Astrocyte (in vitro differentiated cells and primary cell): Measurements from ENCODE around the gene CDC34. TPM values are rescaled to one million over a fixed set of nuclear protein-coding genes. Genes with fewer than 3 reads are reported as not detected.

Experiments used
- DNase-seq: peaks from one replicate; pipeline ENCODE4 v3.0.0-alpha.2; 2010; ENCODE audit warnings: low read depth
- FAIRE-seq: peaks from 2 replicates; lab custom pipeline; 2011; peaks lifted over from hg19 to GRCh38; lab: Jason Lieb, UNC
- H2AFZ ChIP-seq: 2 replicates; pipeline ENCODE4 v1.6.0; 2012; ENCODE audit warnings: low read depth, low read length, inconsistent platforms
- H3K27ac ChIP-seq: 2 replicates; pipeline ENCODE4 v1.5.1; 2011; ENCODE audit warnings: low read depth, low read length, inconsistent platforms
- H3K27me3 ChIP-seq: 2 replicates; pipeline ENCODE4 v1.6.0; 2011; ENCODE audit warnings: low read length, inconsistent platforms; ENCODE audit not compliant: insufficient read depth
- H3K36me3 ChIP-seq: 2 replicates; pipeline ENCODE4 v1.5.1; 2011; ENCODE audit warnings: low read length, inconsistent platforms; ENCODE audit not compliant: insufficient read depth
- H3K4me1 ChIP-seq: 2 replicates; pipeline ENCODE4 v1.5.1; 2011; ENCODE audit warnings: low read length, inconsistent platforms; ENCODE audit not compliant: insufficient read depth
- H3K4me2 ChIP-seq: 2 replicates; pipeline ENCODE4 v1.6.0; 2012; ENCODE audit warnings: low read length, inconsistent platforms
- H3K4me3 ChIP-seq: 2 replicates; pipeline ENCODE4 v1.5.1; 2011; ENCODE audit warnings: low read depth, mild to moderate bottlenecking, low read length, inconsistent platforms; ENCODE audit not compliant: insufficient read depth
- H3K79me2 ChIP-seq: 2 replicates; pipeline ENCODE4 v1.6.0; 2012; ENCODE audit warnings: mild to moderate bottlenecking, low read length, inconsistent platforms; ENCODE audit not compliant: insufficient read depth
- H3K9ac ChIP-seq: 2 replicates; pipeline ENCODE4 v1.6.0; 2012; ENCODE audit warnings: mild to moderate bottlenecking, low read length, inconsistent platforms
- H3K9me3 ChIP-seq: 2 replicates; pipeline ENCODE4 v1.5.1; 2012; ENCODE audit warnings: low read depth, mild to moderate bottlenecking, low read length, inconsistent platforms; ENCODE audit not compliant: insufficient read depth
- H4K20me1 ChIP-seq: 2 replicates; pipeline ENCODE4 v1.6.0; 2012; ENCODE audit warnings: low read length, inconsistent platforms; ENCODE audit not compliant: insufficient read depth
- H3K27ac Mint-ChIP-seq: one replicate; pipeline ENCODE4 v1.8.0; 2021; ENCODE audit warnings: mild to moderate bottlenecking, mixed read lengths; ENCODE audit not compliant: unreplicated experiment
- H3K27me3 Mint-ChIP-seq: one replicate; pipeline ENCODE4 v1.8.0; 2021; ENCODE audit warnings: low read depth, mixed read lengths; ENCODE audit not compliant: unreplicated experiment
- H3K36me3 Mint-ChIP-seq: one replicate; pipeline ENCODE4 v1.8.0; 2021; ENCODE audit warnings: low read depth, mixed read lengths; ENCODE audit not compliant: unreplicated experiment
- H3K4me1 Mint-ChIP-seq: one replicate; pipeline ENCODE4 v1.8.0; 2021; ENCODE audit warnings: low read depth, mixed read lengths; ENCODE audit not compliant: unreplicated experiment
- H3K4me3 Mint-ChIP-seq: one replicate; pipeline ENCODE4 v1.8.0; 2021; ENCODE audit warnings: mild to moderate bottlenecking, moderate library complexity, mixed read lengths; ENCODE audit not compliant: unreplicated experiment
- H3K9me3 Mint-ChIP-seq: one replicate; pipeline ENCODE4 v1.8.0; 2021; ENCODE audit warnings: mild to moderate bottlenecking, mixed read lengths; ENCODE audit not compliant: unreplicated experiment
- EZH2 ChIP-seq: IDR thresholded peaks from 2 replicates; pipeline ENCODE4 v1.6.1; 2012; ENCODE audit warnings: mild to moderate bottlenecking, low read length, inconsistent platforms; ENCODE audit not compliant: insufficient read depth
- total RNA-seq: library from RNA; stranded (reverse); gene quantifications from 2 replicates; pipeline ENCODE4 v1.2.1, GENCODE V29; 2021
- TF ChIP-seq, protein P1 (sequence below): IDR thresholded peaks from 2 replicates; pipeline ENCODE4 v1.5.1; 2011; ENCODE audit warnings: low read depth, mild to moderate bottlenecking, inconsistent platforms, low read length, moderate library complexity; ENCODE audit not compliant: insufficient read depth

Gene CDC34
- total RNA-seq, 1 donor from 2014 or later, result 190 TPM

DNA sequence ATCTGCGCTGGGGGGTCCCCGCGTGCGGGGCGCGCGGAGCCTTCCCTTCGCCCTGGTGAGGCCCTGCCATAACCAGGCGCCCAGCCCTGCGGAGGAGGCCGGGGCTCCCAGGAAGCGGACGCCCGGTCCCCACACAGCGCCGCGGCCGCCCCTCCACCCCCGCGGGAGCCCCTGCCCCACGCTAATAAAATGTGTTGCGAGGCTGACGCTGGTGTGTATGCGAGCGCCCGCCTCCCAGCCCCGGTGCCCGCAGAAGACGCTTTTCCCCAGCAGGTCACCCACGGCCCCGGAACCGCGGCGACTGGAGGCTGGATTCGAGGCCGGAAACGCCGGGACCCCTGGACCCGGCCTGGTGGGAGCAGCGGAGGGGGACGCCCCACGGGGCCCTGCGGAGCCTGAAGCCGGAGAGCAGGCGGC lies 12.1 kb upstream of the CDC34 start:
- TF ChIP-seq, protein P1, sequence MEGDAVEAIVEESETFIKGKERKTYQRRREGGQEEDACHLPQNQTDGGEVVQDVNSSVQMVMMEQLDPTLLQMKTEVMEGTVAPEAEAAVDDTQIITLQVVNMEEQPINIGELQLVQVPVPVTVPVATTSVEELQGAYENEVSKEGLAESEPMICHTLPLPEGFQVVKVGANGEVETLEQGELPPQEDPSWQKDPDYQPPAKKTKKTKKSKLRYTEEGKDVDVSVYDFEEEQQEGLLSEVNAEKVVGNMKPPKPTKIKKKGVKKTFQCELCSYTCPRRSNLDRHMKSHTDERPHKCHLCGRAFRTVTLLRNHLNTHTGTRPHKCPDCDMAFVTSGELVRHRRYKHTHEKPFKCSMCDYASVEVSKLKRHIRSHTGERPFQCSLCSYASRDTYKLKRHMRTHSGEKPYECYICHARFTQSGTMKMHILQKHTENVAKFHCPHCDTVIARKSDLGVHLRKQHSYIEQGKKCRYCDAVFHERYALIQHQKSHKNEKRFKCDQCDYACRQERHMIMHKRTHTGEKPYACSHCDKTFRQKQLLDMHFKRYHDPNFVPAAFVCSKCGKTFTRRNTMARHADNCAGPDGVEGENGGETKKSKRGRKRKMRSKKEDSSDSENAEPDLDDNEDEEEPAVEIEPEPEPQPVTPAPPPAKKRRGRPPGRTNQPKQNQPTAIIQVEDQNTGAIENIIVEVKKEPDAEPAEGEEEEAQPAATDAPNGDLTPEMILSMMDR, result no peak
- TF ChIP-seq EZH2, result no peak
- Histone ChIP-seq H3K27me3 (no peaks in the 10 kb centered on the region), H3K79me2 (no peaks in the 10 kb centered on the region), H3K9me3 (no peaks in the 10 kb centered on the region), H3K4me3 (no peak overlapping the region), H2AFZ (no peak overlapping the region), H4K20me1 (peaks cover 10% of the 10 kb centered on the region), H3K27ac (no peak overlapping the region), H3K9ac (no peak overlapping the region), H3K4me2 (no peak overlapping the region), H3K4me1 (no peaks in the 10 kb centered on the region), H3K36me3 (no peaks in the 10 kb centered on the region)
- Mint-ChIP-seq H3K36me3 (peaks cover 6% of the 10 kb centered on the region), H3K4me3 (no peak overlapping the region), H3K4me1 (peaks cover 6% of the 10 kb centered on the region), H3K9me3 (no peaks in the 10 kb centered on the region), H3K27me3 (no peaks in the 10 kb centered on the region), H3K27ac (no peak overlapping the region)
- DNase-seq (no peak), FAIRE-seq (no peak)

DNA sequence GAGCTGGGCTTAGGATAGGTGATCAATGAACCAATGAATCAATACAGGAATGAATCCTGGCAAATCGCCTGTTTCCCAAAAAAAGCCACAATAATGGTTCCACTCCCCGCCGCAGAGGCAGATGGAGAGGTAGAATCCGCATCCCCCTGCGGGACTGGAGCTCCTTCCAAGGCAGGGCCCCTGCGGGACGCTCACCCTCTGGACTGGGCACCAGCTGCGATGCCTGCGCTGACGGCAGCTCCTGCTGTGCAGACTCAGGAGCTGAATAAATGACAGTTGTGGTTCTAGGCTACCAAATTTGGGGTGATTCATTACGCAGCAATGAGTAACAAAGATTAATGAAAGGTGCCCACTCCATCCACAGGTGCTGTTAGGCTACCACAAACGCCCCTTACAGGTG lies 8.8 kb upstream of the CDC34 start:
- no peaks in the 10 kb centered on the region for H3K4me1 Mint-ChIP-seq
- H3K9me3 Mint-ChIP-seq, result no peaks in the 10 kb centered on the region
- no peaks in the 10 kb centered on the region for H3K36me3 ChIP-seq
- no peak overlapping the region for H3K27ac Mint-ChIP-seq
- DNase-seq (no peak), FAIRE-seq (no peak)
- peaks cover 6% of the 10 kb centered on the region for H3K36me3 Mint-ChIP-seq
- H3K4me2 ChIP-seq, result no peak overlapping the region
- H3K4me3 Mint-ChIP-seq, result no peak overlapping the region
- H4K20me1 ChIP-seq, result no peaks in the 10 kb centered on the region
- no peaks in the 10 kb centered on the region for H3K9me3 ChIP-seq
- no peak overlapping the region for H3K9ac ChIP-seq
- H3K4me3 ChIP-seq, result no peak overlapping the region
- H3K27me3 ChIP-seq, result no peaks in the 10 kb centered on the region
- no peak overlapping the region for H3K27ac ChIP-seq
- H2AFZ ChIP-seq, result no peak overlapping the region
- no peaks in the 10 kb centered on the region for H3K4me1 ChIP-seq
- no peaks in the 10 kb centered on the region for H3K79me2 ChIP-seq
- H3K27me3 Mint-ChIP-seq, result peaks cover 3% of the 10 kb centered on the region
- TF ChIP-seq, protein P1, result no peak
- no peak for TF ChIP-seq EZH2

DNA sequence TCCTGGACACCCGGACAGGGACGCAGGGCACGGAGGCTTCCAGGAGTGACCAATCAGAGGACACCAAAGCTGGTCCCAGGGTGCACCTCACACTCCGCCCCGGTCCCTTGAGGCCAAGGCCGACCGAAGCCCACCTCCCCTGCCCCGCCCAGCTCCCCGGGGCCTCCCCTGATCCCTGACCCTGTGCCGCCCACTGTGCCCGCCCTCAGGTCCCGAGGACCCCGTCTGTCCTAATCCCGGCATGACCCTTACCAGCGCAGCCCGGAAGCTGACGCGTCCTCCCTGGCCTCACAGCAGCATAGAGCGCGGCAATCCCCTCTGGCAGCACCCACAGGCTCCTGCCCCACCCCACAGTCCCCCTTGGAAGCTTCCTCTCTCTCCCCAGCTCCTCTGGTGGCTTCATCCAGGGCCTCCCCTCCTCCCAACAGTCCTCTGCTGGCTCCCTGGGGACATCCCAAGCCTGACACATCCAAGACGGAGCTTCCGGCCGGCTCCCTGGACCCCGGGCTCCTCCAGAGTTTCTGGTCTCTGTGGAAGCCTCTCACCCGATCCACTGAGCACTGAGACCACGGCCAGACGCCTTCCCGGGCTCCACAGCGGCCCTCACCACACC lies 7.4 kb upstream of the CDC34 start:
- no peaks in the 10 kb centered on the region for H3K4me1 ChIP-seq
- H3K36me3 ChIP-seq, result no peaks in the 10 kb centered on the region
- no peak overlapping the region for H3K4me3 Mint-ChIP-seq
- TF ChIP-seq EZH2, result no peak
- TF ChIP-seq, protein P1, result no peak
- no peak overlapping the region for H3K9ac ChIP-seq
- H3K27ac Mint-ChIP-seq, result no peak overlapping the region
- H3K79me2 ChIP-seq, result no peaks in the 10 kb centered on the region
- H3K36me3 Mint-ChIP-seq, result peaks cover 6% of the 10 kb centered on the region
- no peak overlapping the region for H3K27ac ChIP-seq
- H3K27me3 ChIP-seq, result no peaks in the 10 kb centered on the region
- peaks cover 3% of the 10 kb centered on the region for H3K27me3 Mint-ChIP-seq
- no peak for FAIRE-seq
- H3K9me3 Mint-ChIP-seq, result no peaks in the 10 kb centered on the region
- no peak overlapping the region for H2AFZ ChIP-seq
- no peaks in the 10 kb centered on the region for H3K4me1 Mint-ChIP-seq
- peak overlapping the region; percentile 33 for H3K4me2 ChIP-seq
- H4K20me1 ChIP-seq, result no peaks in the 10 kb centered on the region
- no peaks in the 10 kb centered on the region for H3K9me3 ChIP-seq
- no peak for DNase-seq
- H3K4me3 ChIP-seq, result no peak overlapping the region
